NCI-H146 treated with DMSO at 0.1 percent for 48 hours (cell line): Measurements from ENCODE around the gene HMGN1.
"Not testable (repeated sequence)": the region's sequence is repeated elsewhere in the genome, so short reads cannot be mapped to it uniquely, and the experiment has no call there.

ENCODE experiments used
- DNase-seq: peaks from one replicate; lab custom pipeline; 2025; ENCODE audit not compliant: unreplicated experiment; lab: John Stamatoyannopoulos, UW

Gene HMGN1

GRCh38 chr21:39348355-39349210 is at the start of gene HMGN1:
Gene HMGN1, minus strand, starts transcription at chr21:39349088. Its CDS starts 171 bp downstream, at chr21:39348917.
- DNase-seq = peak; percentile 61

GRCh38 chr21:39397646-39398385 is 48.9 kb upstream of the HMGN1 start:
- DNase-seq = no peak

GRCh38 chr21:39392981-39393380 is 44.1 kb upstream of the HMGN1 start:
- DNase-seq = no peak

- DNase-seq = no peak
These were observed 41.4 kb upstream of the HMGN1 start for GRCh38 chr21:39390212-39390765.

GRCh38 chr21:39388811-39389155 is 39.9 kb upstream of the HMGN1 start:
- DNase-seq = no peak

- peak; percentile 10 for DNase-seq
These were observed 39.3 kb upstream of the HMGN1 start for GRCh38 chr21:39388038-39388810.

- DNase-seq = peak; percentile 70
These were observed 38.7 kb upstream of the HMGN1 start for GRCh38 chr21:39387461-39388037.

- no peak for DNase-seq
These were observed 38.0 kb upstream of the HMGN1 start for GRCh38 chr21:39386899-39387298.

- no peak for DNase-seq
These were observed 37.3 kb upstream of the HMGN1 start for GRCh38 chr21:39386194-39386593.

GRCh38 chr21:39385299-39386145 is 36.6 kb upstream of the HMGN1 start:
- no peak for DNase-seq

GRCh38 chr21:39384674-39385298 is 35.9 kb upstream of the HMGN1 start:
- DNase-seq = no peak

- not testable (repeated sequence) for DNase-seq
These were observed 33.2 kb upstream of the HMGN1 start for GRCh38 chr21:39382096-39382495.

GRCh38 chr21:39381009-39381408 is 32.1 kb upstream of the HMGN1 start:
- no peak for DNase-seq

- DNase-seq = peak; percentile 69
These were observed 31.4 kb upstream of the HMGN1 start for GRCh38 chr21:39379986-39380891.

- no peak for DNase-seq
These were observed 28.7 kb upstream of the HMGN1 start for GRCh38 chr21:39377444-39378050.

- DNase-seq = no peak
These were observed 26.6 kb upstream of the HMGN1 start for GRCh38 chr21:39375446-39375845.

GRCh38 chr21:39374046-39374445 is 25.2 kb upstream of the HMGN1 start:
- no peak for DNase-seq

- DNase-seq = no peak
These were observed 24.7 kb upstream of the HMGN1 start for GRCh38 chr21:39373634-39374033.
